Measurements from ENCODE around the gene RET. TPM values are rescaled to one million over a fixed set of nuclear protein-coding genes. Genes with fewer than 3 reads are reported as not detected.

The RET gene
- total RNA-seq, 1 experiment from 2014 or later = 0.04 TPM

GRCh38 chr10:43044448-43044921 is 32.4 kb upstream of the RET start:
- DNase-seq (ENCODE audit: low spot score) = no peak

DNA sequence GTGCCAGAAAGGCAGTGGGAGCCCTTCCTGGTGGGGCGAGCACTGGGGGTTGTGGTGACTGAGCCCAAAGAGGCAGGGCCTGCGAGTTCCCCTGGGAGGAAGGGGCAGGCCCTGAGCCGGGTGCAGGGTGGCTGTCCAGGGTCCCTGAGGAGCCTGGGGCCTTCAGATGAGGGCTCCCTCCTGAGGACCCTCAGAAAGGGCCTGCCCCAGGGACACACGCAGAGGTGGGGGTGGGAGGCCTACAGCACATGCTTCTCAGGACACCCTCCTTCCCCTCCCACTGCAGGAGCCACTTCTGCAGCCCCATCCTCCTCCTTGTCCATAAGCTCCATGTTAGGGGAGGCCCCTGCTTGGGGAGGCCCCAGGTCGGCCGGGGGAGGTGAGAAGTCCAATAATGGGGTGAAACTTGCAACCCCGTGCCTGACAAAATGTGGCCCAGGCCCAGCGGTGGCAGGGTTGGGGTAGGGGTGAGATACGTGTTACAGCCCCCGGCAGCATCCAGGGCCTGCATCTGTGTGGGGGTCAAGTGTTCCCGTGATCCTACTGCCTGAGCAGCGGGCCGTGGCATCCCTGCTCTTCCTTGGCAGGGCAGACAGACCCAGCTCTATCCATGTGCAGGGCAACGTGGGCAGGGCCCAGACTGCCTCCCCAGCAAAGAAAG is 31.8 kb upstream of the RET start:
- DNase-seq (ENCODE audit: low spot score) = no peak

GRCh38 chr10:43045631-43046287 is 31.1 kb upstream of the RET start:
- no peak for DNase-seq (ENCODE audit: low spot score)

DNA sequence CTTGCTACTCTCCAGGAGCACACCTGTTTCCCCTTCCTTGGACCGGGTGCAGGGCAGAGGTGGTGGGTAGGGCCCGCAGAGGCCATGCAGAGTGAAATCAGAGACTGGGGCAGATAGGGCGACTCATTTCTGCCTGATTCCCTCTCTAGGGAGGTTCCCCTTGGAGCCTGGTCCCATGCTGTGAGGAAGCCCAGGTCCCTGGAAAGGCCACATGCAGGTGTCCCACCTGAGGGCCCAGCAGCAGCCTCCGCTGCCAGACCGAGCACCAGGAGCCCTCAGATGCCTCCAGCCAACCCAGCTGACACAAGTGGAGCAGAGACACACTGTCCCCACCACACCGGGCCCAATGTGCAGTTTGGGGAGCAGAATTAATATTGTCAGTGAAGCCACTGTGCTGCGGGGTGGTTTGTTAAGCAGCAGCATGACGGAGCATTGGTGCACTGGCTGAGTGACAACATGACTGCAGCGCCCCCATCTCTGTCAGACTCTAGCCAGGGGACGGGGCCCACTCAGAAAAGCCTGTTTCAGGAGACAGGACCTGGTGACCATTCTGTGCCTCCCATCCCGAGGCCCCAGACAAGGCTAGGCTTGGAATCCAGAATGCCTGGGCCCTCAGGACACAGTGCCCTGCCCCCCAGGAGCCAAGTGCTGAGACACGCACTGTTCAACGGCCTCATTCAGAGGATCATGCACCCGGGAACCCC is 30.4 kb upstream of the RET start:
- no peak for DNase-seq (ENCODE audit: low spot score)

- no peak for DNase-seq (ENCODE audit: low spot score)
These were observed 29.4 kb upstream of the RET start for GRCh38 chr10:43047288-43047970.

DNA sequence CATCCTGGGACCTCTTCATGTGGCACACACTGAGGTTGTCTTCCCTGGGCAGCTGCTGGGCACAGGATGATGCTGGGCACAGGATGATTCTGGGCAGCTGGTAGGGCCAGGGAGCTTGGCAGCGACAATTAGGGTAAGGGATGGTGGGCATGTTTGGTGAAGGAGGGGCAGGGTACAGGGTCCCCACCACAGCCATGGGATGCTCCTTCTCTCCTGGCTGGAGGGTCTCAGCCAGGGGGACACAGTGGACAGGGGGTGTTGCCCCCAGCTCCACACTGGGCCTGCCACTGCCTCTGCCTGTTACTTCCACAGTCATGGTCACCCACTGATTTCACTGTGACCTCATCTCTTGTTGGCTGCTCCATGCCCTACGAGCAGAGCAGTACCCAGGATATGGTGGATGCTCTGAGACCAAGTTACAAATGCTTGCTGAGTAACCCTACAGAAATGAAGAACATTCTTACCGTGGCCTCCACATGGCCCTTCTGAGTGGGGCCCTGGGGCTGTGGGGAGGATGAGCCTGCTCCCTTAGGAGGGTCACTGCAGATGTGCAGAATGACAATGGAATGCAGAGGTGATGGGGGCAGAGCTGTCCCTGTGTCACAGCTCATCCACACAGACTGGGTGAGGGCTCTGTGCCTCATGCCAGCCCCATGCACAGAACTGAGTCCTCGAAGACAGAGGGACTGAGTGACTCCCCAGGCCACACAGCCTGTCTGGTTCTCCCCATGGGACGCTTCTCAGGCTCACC is 28.4 kb upstream of the RET start:
- DNase-seq (ENCODE audit: low spot score) = no peak

DNA sequence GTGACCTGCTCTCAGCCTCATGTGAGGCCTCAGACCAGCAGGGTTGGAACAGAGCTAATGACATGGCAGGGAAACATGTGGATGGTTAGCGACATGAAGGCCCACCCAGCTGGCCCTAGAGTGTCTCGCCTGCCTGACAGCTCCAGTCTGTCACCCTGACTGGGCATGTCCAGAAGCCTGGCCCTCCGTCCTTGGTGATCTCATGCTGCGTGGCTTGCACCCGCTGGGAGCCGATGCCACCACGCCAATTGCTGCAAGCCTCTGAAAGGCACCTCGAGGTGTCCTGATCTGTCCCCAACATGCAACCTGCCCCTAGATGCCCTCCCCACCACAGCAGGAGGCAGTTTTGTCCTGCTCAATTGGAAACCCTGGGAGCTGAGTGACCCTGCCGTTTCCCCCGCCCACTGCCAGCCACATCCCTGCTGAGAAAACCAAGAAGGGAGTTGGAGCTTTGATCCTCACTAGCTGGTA is 27.8 kb upstream of the RET start:
- DNase-seq (ENCODE audit: low spot score) = no peak

- DNase-seq (ENCODE audit: low spot score) = no peak
These were observed 26.9 kb upstream of the RET start for GRCh38 chr10:43050011-43050410.

DNA sequence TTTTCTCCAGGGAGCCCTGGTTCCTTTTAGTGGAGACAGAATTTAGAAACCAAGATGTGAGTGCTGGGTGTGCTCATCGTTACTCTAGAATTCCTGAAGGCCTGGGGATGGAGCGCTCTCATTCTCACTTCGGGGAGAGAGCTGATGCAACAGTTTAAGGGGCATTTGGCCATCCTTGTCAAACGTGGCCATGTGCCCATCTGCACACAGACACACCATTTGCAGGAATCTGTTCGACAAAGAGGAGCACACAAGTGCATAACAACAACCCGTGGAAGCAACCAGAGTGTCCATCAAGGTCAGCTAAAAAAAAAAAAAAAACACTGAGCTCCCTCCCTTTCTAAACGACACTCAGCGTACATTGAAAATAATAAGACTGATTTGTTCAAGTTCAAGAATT is 23.0 kb upstream of the RET start:
- no peak for DNase-seq (ENCODE audit: low spot score)

DNA sequence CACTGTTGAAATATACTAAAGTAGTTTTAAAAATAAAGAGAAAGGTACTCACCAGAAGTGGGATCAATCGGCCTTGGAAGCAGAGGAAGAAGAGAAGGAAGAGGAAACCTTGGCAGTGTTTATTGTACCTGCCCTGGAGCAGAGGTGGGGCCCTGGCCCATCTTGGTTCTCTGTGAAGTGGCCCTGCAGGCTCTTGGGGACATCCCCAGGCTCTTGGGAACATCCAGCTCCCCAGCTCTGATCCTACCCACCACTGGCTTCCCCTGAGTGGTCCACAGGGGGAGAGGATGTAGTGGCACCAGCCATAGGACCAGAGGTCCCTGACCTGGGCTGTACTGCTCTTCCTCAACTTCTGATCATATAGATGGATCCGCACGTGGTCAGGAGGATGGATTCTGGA is 22.3 kb upstream of the RET start:
- DNase-seq (ENCODE audit: low spot score) = no peak

DNA sequence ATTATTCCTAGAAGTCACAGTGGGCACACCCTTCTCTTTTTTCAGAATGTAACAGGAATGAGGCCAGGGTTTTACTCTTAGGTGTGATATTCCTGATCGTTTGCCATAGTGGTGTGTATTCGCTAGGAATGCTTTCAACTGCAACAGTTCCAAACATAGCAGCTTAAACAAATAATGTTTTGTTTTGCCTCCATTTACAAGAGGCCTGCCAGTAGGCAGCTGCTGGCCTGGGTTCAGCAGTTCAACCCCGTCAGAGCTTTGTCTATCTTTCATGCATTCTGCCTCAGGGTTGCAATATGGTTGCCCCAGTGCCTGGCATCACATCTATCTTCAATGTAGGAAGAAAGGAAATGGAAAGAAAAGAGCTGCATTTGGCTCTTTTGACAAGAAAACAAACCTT is 21.7 kb upstream of the RET start:
- no peak for DNase-seq (ENCODE audit: low spot score)

- DNase-seq (ENCODE audit: low spot score) = no peak
These were observed 20.8 kb upstream of the RET start for GRCh38 chr10:43055991-43056567.

DNA sequence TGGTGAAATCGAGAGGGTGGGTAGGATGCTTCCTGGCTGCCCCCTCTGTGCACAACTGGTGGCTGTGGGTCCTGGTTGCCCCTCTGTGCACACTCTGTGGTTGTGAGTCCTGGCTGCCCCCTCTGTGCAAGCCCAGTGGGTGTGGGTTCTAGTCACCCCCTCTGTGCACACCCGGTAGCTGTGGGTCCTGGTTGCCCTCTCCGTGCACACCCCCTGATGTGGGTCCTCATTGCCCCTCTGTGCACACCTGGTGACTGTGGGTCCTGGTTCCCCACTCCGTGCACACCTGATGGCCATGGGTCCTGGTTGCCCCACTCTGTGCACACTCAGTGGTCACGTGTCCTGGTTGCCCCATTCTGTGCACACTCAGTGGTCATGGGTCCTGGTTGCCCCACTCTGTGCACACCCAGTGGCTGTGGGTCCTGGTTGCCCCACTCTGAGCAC is 20.3 kb upstream of the RET start:
- DNase-seq (ENCODE audit: low spot score) = no peak

DNA sequence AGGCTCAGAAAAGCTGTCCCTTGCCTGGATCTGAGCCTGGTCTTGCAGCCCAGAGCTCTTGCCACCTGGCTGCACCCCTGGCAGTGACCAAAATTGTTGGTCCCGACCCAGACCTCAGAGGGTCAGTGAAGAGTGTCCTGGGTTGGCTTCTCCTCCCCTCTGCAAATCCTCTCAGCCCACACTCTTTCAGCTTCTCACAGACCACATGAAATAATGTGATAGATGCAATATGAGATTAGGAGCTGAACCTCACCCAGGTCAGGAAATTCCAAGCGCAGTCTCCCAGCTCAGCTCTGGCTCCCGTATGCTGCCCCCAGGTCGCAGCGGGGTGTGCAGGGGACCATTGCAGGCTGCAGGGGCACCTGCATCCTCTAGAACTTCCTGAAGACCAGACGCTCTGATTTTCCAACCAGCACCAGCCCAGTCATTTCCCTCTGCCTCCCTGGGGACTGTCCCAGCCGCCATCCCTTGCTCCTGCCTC is 19.6 kb upstream of the RET start:
- no peak for DNase-seq (ENCODE audit: low spot score)

DNA sequence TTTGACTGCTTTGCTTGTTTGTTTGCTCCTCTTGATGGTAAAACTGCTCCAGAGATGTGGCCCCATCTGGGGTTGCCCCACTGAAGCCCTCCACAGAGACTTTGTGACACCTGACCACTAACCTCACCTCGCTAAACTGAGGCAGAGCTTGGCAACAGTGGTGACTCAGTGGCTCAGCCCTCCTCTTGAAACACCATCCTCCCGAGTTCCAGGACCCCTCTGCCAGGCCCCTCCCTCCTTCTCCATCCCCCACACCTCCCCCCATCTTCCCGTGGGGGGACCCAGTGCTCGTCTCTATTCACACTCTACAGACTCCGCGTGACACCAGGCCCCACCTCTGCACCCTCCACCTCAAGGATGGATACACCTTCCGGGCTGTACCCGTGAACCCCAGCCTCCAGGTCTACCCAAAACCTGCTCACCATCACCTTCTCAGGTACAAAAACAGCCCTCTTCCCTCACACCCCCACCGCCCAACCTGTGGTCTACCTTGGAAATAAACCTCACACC is 19.0 kb upstream of the RET start:
- DNase-seq (ENCODE audit: low spot score) = no peak

GRCh38 chr10:43058716-43059335 is 18.0 kb upstream of the RET start:
- DNase-seq (ENCODE audit: low spot score) = no peak

- no peak for DNase-seq (ENCODE audit: low spot score)
These were observed 17.5 kb upstream of the RET start for GRCh38 chr10:43059336-43059720.

DNA sequence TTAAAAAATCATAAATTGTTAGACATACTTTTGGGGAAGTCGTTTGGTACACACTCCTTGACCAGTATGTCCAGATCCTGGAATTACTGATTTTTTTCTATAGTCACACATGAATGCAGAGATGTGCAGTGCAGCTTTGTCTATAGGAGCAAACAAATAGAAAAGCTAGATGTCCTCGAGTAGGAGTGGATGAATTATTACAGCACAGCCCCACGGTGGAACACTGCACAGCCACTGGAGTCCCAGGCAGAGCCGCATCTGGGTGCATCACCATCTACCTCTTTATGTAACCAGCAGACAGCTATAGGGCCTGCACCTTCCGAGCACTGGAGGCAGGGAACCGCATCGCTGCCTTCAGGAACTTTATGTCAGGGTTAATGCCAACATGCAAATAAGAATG is 17.0 kb upstream of the RET start:
- no peak for DNase-seq (ENCODE audit: low spot score)

GRCh38 chr10:43060291-43060690 is 16.6 kb upstream of the RET start:
- no peak for DNase-seq (ENCODE audit: low spot score)

- no peak for DNase-seq (ENCODE audit: low spot score)
These were observed 15.5 kb upstream of the RET start for GRCh38 chr10:43061331-43061730.
